Measurements from ENCODE around the gene JTB. TPM values are rescaled to one million over a fixed set of nuclear protein-coding genes. Genes with fewer than 3 reads are reported as not detected.

Gene JTB
- total RNA-seq, 1 donor: 162 TPM

DNA sequence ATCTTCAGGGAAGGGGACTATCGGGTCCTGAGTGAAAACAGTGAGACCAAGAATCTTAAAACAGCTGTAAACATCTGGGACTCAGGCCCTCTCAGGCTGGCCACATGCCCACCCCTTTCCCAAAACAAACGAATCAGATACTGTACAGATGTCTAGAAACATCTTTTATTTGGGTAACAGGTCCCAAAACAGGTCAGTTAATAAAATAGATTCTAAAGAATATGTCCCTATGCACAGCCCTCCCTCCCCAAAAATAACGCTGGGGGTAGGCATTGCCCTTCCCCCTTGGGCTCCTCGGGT is 18.6 kb downstream of the JTB start:
- peak overlapping the region; percentile 96 for H3K4me3 ChIP-seq (ENCODE audit: insufficient read depth, low read length)
- peaks cover 19% of the 10 kb centered on the region for H3K36me3 ChIP-seq (ENCODE audit: insufficient read depth, low read length)
- DNase-seq (ENCODE audit: insufficient read length, low spot score, missing footprints): peak; percentile 51
- no peaks in the 10 kb centered on the region for H3K9me3 ChIP-seq (ENCODE audit: low read depth, low read length)
- peak overlapping the region; percentile 88 for H3K4me2 ChIP-seq (ENCODE audit: insufficient read depth, low read length)
- H4K20me1 ChIP-seq (ENCODE audit: insufficient read depth, low read length): peaks cover 34% of the 10 kb centered on the region
- TF ChIP-seq, protein P1, sequence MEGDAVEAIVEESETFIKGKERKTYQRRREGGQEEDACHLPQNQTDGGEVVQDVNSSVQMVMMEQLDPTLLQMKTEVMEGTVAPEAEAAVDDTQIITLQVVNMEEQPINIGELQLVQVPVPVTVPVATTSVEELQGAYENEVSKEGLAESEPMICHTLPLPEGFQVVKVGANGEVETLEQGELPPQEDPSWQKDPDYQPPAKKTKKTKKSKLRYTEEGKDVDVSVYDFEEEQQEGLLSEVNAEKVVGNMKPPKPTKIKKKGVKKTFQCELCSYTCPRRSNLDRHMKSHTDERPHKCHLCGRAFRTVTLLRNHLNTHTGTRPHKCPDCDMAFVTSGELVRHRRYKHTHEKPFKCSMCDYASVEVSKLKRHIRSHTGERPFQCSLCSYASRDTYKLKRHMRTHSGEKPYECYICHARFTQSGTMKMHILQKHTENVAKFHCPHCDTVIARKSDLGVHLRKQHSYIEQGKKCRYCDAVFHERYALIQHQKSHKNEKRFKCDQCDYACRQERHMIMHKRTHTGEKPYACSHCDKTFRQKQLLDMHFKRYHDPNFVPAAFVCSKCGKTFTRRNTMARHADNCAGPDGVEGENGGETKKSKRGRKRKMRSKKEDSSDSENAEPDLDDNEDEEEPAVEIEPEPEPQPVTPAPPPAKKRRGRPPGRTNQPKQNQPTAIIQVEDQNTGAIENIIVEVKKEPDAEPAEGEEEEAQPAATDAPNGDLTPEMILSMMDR (IDR thresholded peaks at IDR 0.05; ENCODE audit: extremely low read depth, low read depth, low read length): no peak
- peak overlapping the region; percentile 69 for H2AFZ ChIP-seq (ENCODE audit: low read length)
- no peak overlapping the region for H3K27ac ChIP-seq (ENCODE audit: low read depth, low read length)
- H3K79me2 ChIP-seq (ENCODE audit: insufficient read depth, low read length): peaks cover 62% of the 10 kb centered on the region
- peaks cover 33% of the 10 kb centered on the region for H3K4me1 ChIP-seq (ENCODE audit: insufficient read depth, low read length)
- no peaks in the 10 kb centered on the region for H3K27me3 ChIP-seq (ENCODE audit: insufficient read depth, low read length)

DNA sequence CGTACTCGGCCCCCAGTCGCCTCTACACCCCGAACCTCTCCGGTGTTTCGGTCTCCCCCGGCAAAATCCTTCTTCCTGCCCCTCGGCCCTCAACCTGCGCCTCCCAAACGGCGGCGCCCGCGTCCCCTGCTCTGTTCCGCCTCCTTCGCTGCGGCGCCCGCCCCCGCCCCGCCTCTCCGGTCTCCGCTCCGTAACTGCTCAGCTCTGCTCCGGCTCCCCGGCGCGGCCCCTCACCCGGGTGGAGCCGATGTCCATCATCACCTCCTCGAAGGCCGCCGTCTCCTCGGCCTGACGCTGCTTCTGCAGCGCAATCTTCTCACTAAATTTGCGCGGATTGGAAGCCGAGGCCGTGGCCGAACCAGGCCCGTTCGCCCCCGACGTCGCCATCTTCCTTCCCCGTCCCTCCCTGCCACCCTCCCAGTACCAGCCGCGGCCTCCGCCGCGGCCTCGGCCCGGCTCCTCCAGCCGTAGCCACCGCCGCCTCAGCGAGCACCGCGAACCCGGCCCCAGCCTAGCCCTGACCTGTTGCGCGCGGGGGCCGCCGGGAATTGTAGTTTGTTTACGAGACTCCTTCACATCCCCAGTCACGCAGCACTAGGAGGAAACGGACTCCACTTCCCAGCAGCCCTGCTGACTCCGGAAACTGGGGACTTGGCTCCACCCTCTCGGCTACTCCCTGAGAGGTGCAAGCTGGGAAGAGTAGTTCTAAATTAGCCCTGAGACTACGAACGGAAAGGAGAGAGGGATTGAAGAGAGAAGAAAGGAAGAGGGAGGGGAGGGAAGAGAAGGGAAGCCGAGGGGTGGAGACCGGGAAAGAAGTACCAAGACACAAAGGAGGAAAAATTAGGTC is 19.1 kb downstream of the JTB start, which contains the start of gene CRTC2:
Gene CRTC2 (minus strand): TSS at position 502 of the 850 bp plus-strand sequence. CDS start 115 bp downstream, at position 387.
- H3K4me3 ChIP-seq (ENCODE audit: insufficient read depth, low read length): peak within 1 kb of the TSS; percentile 96
- TF ChIP-seq, protein P1 (IDR thresholded peaks at IDR 0.05; ENCODE audit: extremely low read depth, low read depth, low read length): no peak
- peaks cover 30% of the 10 kb centered on the region for H3K4me1 ChIP-seq (ENCODE audit: insufficient read depth, low read length)
- no peaks in the 10 kb centered on the region for H3K9me3 ChIP-seq (ENCODE audit: low read depth, low read length)
- peaks cover 23% of the 10 kb centered on the region for H3K36me3 ChIP-seq (ENCODE audit: insufficient read depth, low read length)
- DNase-seq (ENCODE audit: insufficient read length, low spot score, missing footprints): peak; percentile 99
- peaks cover 65% of the 10 kb centered on the region for H3K79me2 ChIP-seq (ENCODE audit: insufficient read depth, low read length)
- H3K27me3 ChIP-seq (ENCODE audit: insufficient read depth, low read length): no peaks in the 10 kb centered on the region
- peak within 1 kb of the TSS; percentile 88 for H3K4me2 ChIP-seq (ENCODE audit: insufficient read depth, low read length)
- H3K27ac ChIP-seq (ENCODE audit: low read depth, low read length): peak within 1 kb of the TSS; percentile 63
- H4K20me1 ChIP-seq (ENCODE audit: insufficient read depth, low read length): peaks cover 39% of the 10 kb centered on the region
- peak within 1 kb of the TSS; percentile 88 for H2AFZ ChIP-seq (ENCODE audit: low read length)

DNA sequence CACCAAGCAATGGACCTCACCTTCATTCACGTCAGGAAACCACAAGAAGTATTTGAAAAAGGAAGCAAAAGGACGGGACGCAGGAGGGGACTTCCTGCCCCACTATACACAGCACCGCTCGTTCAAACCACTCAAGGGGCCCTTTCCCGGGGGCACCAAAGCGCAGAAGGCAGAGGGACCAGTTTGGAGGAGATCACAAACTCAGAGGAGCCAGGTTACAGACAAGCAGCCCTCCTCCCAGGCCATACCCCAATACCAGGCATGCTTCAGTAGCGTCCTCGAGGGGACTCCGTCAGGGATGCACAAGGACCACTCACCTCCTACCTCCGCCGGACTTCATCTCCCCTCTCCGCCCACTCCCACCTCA is 19.7 kb downstream of the JTB start:
- peak overlapping the region; percentile 96 for H3K4me3 ChIP-seq (ENCODE audit: insufficient read depth, low read length)
- H3K9me3 ChIP-seq (ENCODE audit: low read depth, low read length): no peaks in the 10 kb centered on the region
- peaks cover 27% of the 10 kb centered on the region for H3K4me1 ChIP-seq (ENCODE audit: insufficient read depth, low read length)
- H4K20me1 ChIP-seq (ENCODE audit: insufficient read depth, low read length): peaks cover 42% of the 10 kb centered on the region
- peak overlapping the region; percentile 63 for H3K27ac ChIP-seq (ENCODE audit: low read depth, low read length)
- H2AFZ ChIP-seq (ENCODE audit: low read length): peak overlapping the region; percentile 88
- no peak for DNase-seq (ENCODE audit: insufficient read length, low spot score, missing footprints)
- no peaks in the 10 kb centered on the region for H3K27me3 ChIP-seq (ENCODE audit: insufficient read depth, low read length)
- TF ChIP-seq, protein P1 (IDR thresholded peaks at IDR 0.05; ENCODE audit: extremely low read depth, low read depth, low read length): no peak
- peaks cover 62% of the 10 kb centered on the region for H3K79me2 ChIP-seq (ENCODE audit: insufficient read depth, low read length)
- peaks cover 23% of the 10 kb centered on the region for H3K36me3 ChIP-seq (ENCODE audit: insufficient read depth, low read length)
- H3K4me2 ChIP-seq (ENCODE audit: insufficient read depth, low read length): peak overlapping the region; percentile 88

DNA sequence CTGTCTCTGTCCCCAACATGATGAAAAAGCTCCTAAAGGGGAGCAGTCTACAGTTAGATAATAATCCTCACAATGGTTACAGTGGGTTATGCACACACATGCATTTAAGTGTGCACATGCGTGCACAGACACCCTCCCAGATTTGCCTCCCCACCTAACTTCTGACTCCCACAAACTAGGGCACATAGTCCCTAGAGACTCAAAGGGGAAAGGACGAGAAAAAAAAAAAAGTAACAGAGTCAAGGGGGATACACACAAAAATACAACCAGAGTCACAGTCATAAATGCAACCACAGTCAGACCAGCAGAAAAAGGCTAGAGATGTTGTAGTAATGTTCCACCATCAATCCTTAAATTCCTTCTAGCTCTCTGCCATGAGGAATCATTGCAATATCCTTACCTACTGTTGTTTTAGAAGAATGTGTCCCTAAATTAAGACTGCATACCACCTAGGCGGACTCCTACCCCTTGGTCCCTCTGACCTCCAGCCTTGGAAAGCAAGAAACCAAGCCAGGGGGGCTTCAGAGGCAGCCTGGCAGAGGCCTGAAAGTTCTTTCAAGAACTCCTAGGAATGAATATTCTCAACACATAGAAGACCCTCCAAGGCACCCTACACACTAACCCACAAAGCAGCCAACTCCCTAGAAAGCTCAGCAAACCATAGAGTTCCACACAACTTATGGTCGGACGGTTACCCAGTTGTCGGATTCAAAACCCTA is 20.3 kb downstream of the JTB start:
- H3K79me2 ChIP-seq (ENCODE audit: insufficient read depth, low read length): peaks cover 59% of the 10 kb centered on the region
- no peaks in the 10 kb centered on the region for H3K9me3 ChIP-seq (ENCODE audit: low read depth, low read length)
- peak overlapping the region; percentile 63 for H3K27ac ChIP-seq (ENCODE audit: low read depth, low read length)
- H3K4me2 ChIP-seq (ENCODE audit: insufficient read depth, low read length): peak overlapping the region; percentile 88
- peaks cover 45% of the 10 kb centered on the region for H4K20me1 ChIP-seq (ENCODE audit: insufficient read depth, low read length)
- peaks cover 21% of the 10 kb centered on the region for H3K4me1 ChIP-seq (ENCODE audit: insufficient read depth, low read length)
- no peak overlapping the region for H2AFZ ChIP-seq (ENCODE audit: low read length)
- peaks cover 29% of the 10 kb centered on the region for H3K36me3 ChIP-seq (ENCODE audit: insufficient read depth, low read length)
- no peaks in the 10 kb centered on the region for H3K27me3 ChIP-seq (ENCODE audit: insufficient read depth, low read length)
- peak; percentile 68 for DNase-seq (ENCODE audit: insufficient read length, low spot score, missing footprints)
- H3K4me3 ChIP-seq (ENCODE audit: insufficient read depth, low read length): peak overlapping the region; percentile 96
- TF ChIP-seq, protein P1 (IDR thresholded peaks at IDR 0.05; ENCODE audit: extremely low read depth, low read depth, low read length): no peak
